OCI-LY7 (cell line): ENCODE results near the gene ZMYND11.

Experiments used
- EZH2phosphoT487 ChIP-seq: fragments of 200-600 bp; sonication (generic); IDR thresholded peaks from 2 replicates; pipeline ENCODE4 v1.6.1; 2018; ENCODE audit warnings: low read depth, borderline replicate concordance, mild to moderate bottlenecking, mixed run types, antibody characterized with exemption, low read length, moderate library complexity, mixed read lengths
- TF ChIP-seq, protein P1 (sequence below): fragments of 200-600 bp; sonication (generic); conservative IDR thresholded peaks from 2 replicates; pipeline ENCODE4 v1.5.1; 2014; ENCODE audit warnings: mild to moderate bottlenecking, antibody characterized with exemption, low read length, moderate library complexity, mixed read lengths

DNA sequence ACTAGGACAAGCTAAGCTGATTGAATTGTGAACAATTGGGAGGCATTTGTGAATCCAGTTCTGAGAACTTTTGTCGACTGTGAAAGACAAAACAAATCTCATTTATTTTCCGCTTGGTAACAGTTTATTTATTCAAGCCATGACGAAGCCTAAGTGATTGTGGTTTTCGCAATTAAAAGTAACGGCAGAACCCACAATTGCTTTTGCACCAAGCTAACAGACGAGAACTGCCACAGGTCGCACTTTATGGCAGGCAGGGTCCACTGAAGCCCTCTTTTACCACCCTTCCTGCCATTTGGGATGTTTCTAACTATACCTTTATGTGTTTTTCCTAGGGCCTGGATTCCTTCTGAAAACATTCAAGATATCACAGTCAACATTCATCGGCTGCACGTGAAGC lies 111.2 kb downstream of the ZMYND11 start:
- TF ChIP-seq, protein P1, sequence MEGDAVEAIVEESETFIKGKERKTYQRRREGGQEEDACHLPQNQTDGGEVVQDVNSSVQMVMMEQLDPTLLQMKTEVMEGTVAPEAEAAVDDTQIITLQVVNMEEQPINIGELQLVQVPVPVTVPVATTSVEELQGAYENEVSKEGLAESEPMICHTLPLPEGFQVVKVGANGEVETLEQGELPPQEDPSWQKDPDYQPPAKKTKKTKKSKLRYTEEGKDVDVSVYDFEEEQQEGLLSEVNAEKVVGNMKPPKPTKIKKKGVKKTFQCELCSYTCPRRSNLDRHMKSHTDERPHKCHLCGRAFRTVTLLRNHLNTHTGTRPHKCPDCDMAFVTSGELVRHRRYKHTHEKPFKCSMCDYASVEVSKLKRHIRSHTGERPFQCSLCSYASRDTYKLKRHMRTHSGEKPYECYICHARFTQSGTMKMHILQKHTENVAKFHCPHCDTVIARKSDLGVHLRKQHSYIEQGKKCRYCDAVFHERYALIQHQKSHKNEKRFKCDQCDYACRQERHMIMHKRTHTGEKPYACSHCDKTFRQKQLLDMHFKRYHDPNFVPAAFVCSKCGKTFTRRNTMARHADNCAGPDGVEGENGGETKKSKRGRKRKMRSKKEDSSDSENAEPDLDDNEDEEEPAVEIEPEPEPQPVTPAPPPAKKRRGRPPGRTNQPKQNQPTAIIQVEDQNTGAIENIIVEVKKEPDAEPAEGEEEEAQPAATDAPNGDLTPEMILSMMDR, result no peak
- TF ChIP-seq EZH2phosphoT487, result no peak
